Measurements from ENCODE around the gene LYAR.
"Not testable (repeated sequence)": the region's sequence is repeated elsewhere in the genome, so short reads cannot be mapped to it uniquely, and the experiment has no call there.

Gene LYAR

DNA sequence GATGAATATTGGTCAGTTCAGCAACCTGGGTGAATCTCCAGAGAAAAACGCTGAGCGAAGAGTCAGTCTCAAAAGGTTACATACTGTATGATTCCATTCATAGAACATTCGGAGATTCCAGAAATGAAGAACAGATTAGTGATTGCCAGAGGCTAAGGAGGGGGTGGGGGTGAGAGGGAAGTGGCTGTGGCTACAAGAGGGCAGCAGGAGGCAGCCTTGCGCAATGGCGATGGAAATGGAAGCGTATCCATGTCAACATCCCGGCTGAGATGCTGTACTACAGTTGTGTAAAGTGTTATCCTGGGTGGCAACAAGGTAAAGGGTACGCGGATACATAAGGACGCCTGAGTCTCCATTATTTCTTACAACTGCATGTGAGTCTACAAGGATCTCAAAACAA, 18.0 kb downstream of the LYAR start:
- in situ Hi-C loops (cut with HindIII; ENCODE audit: low pct_ligation_motif_present, low pct_unique_long_range_greater_than_20kb, low sequenced_read_pairs), result no loop called here
- peak; percentile 3 for DNase-seq

DNA sequence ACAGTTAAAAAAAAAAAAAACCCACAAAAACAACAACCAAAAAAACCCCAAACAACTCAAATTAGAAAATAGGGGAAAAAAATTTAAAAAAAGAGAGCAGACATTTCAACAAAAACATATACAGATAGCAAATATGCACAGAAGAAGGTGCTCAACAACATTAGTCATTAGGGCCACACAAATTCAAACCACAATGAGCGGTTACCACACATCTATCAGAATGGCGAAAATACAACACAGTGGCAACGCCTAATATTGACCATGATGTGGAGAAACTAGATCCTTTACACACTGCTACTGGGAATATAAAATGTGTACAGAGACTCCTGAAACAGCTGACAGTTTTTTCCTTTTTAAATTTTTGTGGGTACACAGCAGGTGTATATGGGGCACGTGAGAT, 19.4 kb downstream of the LYAR start:
- no peak for DNase-seq
- in situ Hi-C loops (cut with HindIII; ENCODE audit: low pct_ligation_motif_present, low pct_unique_long_range_greater_than_20kb, low sequenced_read_pairs), result no loop called here

DNA sequence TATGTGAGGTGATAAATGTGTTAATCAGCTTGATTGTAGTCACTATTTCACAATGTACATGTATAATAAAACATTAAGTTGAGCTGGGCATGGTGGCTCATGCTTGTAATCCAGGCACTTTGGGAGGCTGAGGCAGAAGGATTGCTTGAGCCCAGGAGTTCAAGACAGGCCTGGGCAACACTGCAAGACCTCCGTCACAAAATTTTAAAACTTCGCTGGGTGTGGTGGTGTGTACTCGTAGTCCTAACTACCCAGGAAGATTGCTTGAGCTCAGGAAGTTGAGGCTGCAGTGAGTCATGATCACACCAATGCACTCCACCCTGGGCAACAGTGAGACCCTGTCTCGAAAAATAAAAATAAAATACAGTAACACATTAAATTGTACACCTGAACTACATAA, 20.1 kb downstream of the LYAR start:
- in situ Hi-C loops (cut with HindIII; ENCODE audit: low pct_ligation_motif_present, low pct_unique_long_range_greater_than_20kb, low sequenced_read_pairs), result no loop called here

DNA sequence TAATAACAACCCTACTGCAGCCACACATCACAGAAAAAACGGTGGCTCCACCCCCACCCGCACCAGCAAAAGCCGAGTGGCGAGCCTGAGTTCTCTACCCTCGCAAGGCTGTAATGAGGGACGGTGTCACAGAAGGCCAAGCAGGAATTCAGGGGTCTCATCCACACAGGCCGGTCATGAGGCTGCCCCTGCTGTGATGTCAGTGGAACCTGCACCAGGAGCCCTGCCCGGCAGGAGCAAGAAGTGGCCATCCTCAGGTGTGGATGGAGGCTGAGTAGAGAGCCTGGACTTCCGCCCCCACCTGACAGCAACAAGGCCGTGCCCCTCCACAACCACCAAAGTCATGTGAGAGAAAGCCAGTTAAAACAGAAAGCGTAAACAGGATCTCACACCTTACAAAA, 20.6 kb downstream of the LYAR start:
- in situ Hi-C loops (cut with HindIII; ENCODE audit: low pct_ligation_motif_present, low pct_unique_long_range_greater_than_20kb, low sequenced_read_pairs), result no loop called here
- DNase-seq, result no peak

More for the DNA sequence above, 20.1 kb downstream of the LYAR start:
- no peak for DNase-seq

DNA sequence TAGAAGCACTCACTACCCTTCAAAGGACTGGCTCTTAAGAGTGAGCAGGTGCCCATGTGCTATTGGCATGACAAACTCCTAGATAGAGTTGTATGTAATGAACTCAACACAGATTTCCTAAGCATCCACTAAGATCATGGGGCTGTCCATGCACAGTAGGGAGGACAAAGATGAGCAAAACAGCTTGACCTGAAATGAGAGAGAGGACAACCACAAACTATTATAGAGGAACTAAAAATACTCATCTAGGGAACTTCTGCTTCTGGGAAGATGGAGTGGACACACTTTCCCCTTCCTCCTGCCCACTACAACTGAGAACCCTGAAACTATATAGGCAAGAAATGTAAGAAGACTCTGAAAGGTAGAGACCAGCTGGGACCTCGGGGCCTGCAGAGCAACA, 21.2 kb downstream of the LYAR start:
- in situ Hi-C loops (cut with HindIII; ENCODE audit: low pct_ligation_motif_present, low pct_unique_long_range_greater_than_20kb, low sequenced_read_pairs), result no loop called here
- no peak for DNase-seq

DNA sequence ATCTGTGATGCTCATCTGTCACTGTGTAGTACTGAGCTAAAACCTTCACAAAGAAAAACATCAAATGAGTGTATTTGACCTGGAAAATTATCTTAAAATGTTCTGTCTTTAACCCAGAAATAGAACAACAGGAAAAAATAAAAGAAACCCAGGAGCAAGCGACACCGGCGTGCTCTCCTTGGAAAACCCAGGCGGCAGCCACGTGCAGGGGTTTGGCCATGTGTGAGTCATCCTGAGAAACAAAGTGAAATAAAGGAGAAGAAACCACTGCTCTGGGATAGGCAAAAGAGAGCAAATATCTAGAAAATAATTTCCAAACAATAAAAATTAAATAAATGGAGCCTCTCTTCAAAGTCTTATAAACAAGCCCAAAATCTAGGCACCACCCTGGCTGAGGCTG, 22.0 kb downstream of the LYAR start:
- in situ Hi-C loops (cut with HindIII; ENCODE audit: low pct_ligation_motif_present, low pct_unique_long_range_greater_than_20kb, low sequenced_read_pairs), result no loop called here

DNA sequence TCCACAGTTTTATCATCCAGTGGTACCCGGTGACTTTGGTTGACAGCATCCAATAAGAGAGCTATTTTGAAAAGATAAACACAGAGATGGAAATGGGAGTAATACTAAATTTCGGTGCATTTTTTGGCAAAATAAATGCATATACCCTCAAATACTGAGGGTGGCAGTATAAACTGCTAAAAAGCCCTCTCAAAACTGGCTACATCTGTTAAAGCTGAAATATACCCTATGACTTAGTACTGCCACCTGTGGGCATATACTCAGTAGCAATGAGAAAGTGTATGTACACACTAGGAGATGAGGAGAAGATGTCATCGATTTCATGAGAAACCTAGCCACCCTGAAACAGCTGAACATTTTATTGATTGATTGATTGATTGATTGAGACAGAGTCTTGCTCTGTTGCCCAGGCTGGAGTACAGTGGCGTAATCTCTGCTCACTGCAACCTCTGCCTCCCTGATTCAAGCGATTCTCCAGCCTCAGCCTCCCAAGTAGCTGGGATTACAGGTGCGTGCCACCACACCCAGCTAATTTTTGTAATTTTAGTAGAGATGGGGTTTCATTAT, 29.7 kb downstream of the LYAR start:
- peak; percentile 59 for DNase-seq
- in situ Hi-C loops (cut with HindIII; ENCODE audit: low pct_ligation_motif_present, low pct_unique_long_range_greater_than_20kb, low sequenced_read_pairs), result no loop called here

More for the DNA sequence above, 22.0 kb downstream of the LYAR start:
- no peak for DNase-seq

DNA sequence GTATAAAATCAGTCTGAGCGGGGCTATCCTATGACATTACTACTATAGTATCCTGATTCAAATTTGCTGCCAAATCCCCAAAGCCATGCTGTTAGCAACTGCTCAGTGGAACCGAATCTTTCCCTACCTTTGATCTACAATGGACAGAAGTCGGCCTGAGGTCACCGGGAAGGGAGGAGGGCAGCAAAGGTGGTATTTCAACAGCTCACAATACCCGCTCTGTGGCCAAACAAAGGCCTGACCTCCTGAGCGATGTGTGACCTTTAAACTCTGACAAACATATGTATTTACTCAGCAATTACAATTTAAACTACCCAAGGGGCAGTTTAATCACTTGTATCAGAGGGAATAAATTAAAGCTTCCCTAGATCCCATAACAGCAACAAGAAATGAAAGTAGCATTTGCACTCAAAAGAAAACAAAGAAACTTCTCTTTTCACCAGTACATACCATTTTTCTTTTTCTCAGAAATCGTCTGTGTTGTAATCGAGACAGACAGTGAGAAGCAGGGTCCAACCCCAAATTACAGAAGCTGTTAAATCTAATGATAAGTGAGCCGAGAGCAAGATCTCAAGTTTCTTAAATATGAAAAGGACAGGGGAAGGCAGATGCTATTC, 30.4 kb downstream of the LYAR start:
- in situ Hi-C loops (cut with HindIII; ENCODE audit: low pct_ligation_motif_present, low pct_unique_long_range_greater_than_20kb, low sequenced_read_pairs), result no loop called here
- DNase-seq, result no peak

DNA sequence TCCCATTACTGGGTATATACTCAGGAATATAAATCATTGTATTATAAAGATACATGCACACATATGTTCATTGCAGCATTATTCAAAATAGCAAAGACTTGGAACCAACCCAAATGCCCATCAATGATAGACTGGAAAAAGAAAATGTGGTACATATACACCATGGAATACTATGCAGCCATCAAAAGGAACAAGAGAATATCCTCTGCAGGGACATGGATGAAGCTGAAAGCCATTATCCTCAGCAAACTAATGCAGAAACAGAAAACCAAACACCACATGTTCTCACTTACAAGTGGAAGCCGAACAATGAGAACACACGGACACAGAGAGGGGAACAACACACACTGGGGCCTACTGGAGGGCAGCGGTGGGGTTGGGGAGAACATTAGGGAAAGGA, 32.2 kb downstream of the LYAR start:
- DNase-seq; in situ Hi-C loops (cut with HindIII; ENCODE audit: low pct_ligation_motif_present, low pct_unique_long_range_greater_than_20kb, low sequenced_read_pairs): not testable (repeated sequence)

DNA sequence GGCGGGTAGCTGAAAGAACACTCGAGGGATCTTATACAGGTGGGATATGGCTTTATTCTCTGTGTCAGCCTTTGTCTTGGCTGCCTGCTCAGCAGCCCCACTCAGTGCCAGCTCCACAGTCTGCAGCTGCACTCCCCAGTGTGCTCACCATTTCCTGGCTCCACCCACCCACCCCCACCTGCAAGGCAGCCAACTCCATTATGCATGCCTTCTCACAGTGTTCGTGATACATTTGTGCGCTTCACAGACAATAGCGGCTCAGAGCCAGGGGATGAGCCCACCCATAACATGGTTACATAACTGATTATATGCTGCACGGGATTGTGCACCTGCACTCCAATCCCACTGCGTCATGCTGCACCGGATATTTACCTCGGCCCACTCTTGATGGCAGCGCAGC, 33.2 kb downstream of the LYAR start:
- in situ Hi-C loops (cut with HindIII; ENCODE audit: low pct_ligation_motif_present, low pct_unique_long_range_greater_than_20kb, low sequenced_read_pairs), result no loop called here
- DNase-seq, result no peak

DNA sequence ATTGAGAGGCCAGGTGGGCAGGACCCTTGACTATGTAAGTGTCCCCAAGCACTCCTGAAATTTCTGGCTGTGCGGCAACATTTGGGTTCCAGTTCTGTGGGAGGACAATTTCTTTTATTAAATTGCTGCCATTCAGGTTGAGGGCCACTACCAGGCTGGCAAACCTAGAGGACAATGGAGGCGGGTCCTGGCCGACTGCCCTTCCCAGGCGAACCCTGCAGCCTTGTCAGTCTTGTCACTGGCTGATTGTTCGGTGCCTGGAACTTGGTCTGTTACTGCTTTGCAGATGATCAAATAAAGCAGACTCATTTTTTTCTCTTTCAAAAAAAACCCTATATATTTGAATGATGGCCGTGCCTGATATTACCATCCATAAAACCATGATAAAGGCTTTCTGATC, 35.3 kb downstream of the LYAR start:
- no peak for DNase-seq
- in situ Hi-C loops (cut with HindIII; ENCODE audit: low pct_ligation_motif_present, low pct_unique_long_range_greater_than_20kb, low sequenced_read_pairs), result no loop called here

DNA sequence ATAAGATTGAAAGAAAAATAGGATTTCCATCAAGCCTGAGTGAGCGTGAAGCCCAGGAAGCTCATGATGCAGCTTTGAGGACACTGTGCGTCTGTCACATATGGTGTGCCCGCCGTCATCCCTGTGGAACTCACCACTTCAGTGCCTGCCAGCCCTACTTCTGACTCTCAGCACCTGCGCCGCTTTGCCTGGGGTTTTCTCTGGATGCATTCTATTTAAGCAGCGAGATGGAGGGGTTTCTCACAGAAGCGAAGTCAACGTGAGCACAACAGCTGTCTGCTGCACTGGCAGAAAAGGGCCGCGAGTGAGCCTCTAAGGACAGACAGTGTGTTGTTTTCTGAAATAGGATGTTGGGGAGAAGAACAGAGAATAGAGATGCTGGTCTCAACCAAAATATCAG, 35.8 kb downstream of the LYAR start:
- in situ Hi-C loops (cut with HindIII; ENCODE audit: low pct_ligation_motif_present, low pct_unique_long_range_greater_than_20kb, low sequenced_read_pairs), result no loop called here
- DNase-seq, result no peak

DNA sequence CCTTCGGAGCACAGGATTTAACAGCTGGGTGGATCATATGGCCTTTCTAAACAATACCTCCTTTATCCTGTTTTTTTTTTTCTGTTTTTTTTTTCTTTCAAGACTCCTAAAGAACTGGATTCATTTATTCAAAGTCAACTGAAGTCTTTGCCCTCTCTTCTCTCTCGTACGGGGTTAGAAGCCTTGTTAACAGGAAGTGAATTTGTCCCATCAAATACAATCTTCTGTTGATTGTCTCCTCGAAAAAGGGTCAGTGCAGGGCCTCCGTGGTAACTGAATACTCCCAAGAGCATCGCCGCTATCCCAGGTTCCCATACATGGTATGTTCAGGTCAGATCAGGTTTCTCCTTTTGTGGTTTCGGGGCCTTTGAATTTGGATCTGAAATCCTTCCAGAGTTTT, 40.1 kb downstream of the LYAR start:
- in situ Hi-C loops (cut with HindIII; ENCODE audit: low pct_ligation_motif_present, low pct_unique_long_range_greater_than_20kb, low sequenced_read_pairs), result no loop called here
- DNase-seq, result no peak

DNA sequence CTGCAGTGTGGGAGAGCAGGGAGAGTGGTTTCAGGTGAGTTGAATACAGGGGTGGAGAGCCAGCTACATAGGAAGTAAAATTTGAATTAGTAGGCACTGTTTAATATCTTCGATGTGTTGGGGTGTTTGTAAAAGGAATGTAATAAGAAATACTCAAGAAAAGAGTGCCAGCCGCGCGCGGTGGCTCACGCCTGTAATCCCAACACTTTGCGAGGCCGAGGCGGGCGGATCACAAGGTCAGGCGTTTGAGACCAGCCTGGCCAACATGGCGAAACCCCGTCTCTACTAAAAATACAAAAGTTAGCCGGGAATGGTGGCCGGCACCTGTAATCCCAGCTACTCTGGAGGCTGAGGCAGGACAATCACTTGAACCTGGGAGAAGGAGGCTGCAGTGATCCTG, 40.6 kb downstream of the LYAR start:
- DNase-seq; in situ Hi-C loops (cut with HindIII; ENCODE audit: low pct_ligation_motif_present, low pct_unique_long_range_greater_than_20kb, low sequenced_read_pairs): not testable (repeated sequence)

DNA sequence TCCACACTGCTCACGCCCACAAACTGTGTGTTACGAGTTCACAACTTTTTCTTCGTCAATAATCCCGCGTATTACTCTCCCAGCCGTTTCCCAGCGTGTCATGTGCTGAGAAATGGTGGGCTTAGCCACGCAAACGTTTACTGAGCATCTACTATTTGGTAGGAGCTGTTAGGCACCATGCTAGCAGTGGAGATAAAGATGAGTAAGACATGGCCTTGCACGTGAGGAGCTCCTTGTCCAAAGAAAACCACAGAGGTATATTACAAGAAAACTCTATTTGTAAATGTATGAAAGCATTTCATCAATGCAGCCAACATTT, 41.1 kb downstream of the LYAR start:
- in situ Hi-C loops (cut with HindIII; ENCODE audit: low pct_ligation_motif_present, low pct_unique_long_range_greater_than_20kb, low sequenced_read_pairs), result no loop called here
- no peak for DNase-seq

DNA sequence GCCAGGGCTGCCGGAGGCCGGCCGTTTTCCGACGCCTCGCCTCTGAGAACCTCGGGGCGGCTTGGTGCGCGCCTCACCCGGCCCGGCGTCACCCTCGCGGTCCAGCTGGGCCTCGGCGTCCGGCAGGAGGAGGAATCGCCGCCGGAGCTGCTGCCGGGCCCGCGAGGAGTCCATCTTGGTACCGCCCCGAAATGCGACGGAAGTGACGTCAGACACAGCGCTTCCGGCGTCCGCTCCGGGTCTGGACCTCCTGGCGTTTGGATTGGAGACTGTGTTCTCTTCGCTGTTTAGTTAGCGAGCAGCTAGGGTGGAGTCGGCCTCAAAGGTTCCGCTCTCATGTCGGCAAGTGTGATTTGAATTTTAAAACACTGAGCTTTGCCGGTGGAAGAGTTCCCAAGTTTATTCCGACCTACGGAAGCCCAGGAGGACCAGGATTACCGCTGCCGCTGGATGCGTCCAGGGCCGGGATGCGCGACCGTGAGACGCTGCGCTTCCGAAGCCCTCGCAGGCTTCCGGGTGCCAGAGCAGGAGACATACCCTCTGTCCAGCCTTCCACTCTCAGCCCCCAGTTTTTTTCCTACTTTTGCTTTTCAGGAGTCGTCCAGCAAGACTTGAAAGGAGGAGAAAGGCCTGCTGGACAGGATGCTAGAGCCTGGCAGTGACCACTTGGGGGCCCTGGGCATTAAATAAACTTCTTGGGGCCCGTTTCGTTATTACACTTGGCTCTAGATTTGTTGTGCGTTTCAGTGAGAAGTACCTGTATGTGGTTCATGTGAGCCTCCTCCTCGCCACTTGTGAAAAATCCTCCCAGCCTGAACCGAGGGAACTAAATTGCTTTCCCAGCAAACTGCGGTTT, 41.7 kb downstream of the LYAR start, which contains the start of gene TMEM128:
Gene TMEM128 (minus strand): TSS at position 195 of the 856 bp plus-strand sequence. CDS start 21 bp downstream, at position 174.
- DNase-seq, result peak; percentile 91
- in situ Hi-C loops (cut with HindIII; ENCODE audit: low pct_ligation_motif_present, low pct_unique_long_range_greater_than_20kb, low sequenced_read_pairs), result no loop called here

DNA sequence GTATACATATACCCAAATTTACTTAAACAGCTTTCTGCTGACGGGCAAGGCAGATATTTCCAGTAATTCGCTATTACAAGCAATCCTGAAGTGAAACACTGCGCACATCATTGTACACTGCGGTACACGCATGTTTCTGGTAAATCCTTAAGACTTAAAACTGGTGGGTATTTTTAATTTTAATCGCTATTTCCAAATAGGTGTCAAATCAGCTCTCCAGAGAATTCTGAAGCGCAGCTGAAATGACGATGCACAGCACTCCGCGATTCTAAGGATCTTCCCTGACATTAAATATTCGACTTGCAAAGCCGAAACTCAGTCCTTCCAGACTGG, 42.3 kb downstream of the LYAR start:
- in situ Hi-C loops (cut with HindIII; ENCODE audit: low pct_ligation_motif_present, low pct_unique_long_range_greater_than_20kb, low sequenced_read_pairs), result no loop called here
- DNase-seq, result no peak

DNA sequence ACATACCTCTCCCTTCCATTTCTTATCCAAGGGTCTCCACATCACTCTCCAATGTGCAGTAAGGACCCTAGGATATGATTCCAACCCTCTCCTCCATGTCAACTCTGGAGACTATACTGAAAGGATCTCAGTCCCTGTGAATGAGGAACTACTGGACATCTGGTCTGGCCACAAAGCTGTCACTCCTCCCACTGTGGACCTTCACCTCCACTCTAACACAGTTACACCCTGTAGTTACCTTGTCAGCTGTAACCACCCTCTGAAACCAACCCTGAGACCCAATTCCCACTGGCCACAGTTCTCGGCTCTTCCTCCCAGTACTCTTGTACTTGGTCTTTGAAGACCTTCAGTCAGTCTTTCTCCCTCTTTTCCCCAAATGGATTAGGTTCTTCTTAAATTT, 44.8 kb downstream of the LYAR start:
- in situ Hi-C loops (cut with HindIII; ENCODE audit: low pct_ligation_motif_present, low pct_unique_long_range_greater_than_20kb, low sequenced_read_pairs), result no loop called here
- no peak for DNase-seq

DNA sequence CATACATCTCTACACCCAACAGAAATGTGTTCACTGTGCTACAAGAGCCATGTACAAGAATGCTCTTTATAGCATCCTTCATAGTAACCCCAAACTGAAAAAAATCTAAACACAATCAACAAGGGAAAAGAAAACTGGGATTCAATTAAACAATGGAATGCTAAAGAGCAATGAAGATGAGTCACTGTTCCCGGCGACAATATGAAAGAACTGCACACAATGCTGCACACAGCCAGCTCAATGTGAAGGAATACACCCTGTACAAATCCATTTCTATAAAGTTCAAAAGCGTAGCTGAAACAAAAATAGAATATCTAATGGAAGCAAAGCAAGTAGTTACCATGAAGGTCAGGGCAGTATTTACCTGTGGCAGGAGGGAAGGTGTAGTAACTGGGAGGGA, 50.4 kb downstream of the LYAR start:
- in situ Hi-C loops (cut with HindIII; ENCODE audit: low pct_ligation_motif_present, low pct_unique_long_range_greater_than_20kb, low sequenced_read_pairs); DNase-seq: not testable (repeated sequence)

DNA sequence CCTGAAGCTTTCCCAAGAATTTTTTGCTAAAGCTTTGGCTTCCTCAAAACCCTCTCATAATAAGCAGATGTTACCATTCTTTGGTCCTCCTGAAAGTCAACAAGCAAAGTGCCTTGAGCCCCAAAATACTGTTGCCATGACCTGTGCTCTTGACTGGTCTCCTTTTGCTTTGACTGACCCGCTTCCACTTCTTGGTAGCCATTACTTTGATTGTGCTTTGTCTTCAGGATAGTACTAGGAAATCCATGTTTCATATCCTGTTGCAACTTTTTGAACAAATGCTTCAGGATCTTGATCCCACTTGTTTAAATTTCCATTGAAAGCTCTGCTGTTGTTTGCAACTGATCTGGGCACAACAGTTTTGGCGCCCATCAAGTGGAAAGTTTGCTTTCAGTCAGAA, 56.3 kb downstream of the LYAR start:
- in situ Hi-C loops (cut with HindIII; ENCODE audit: low pct_ligation_motif_present, low pct_unique_long_range_greater_than_20kb, low sequenced_read_pairs), result no loop called here
- DNase-seq, result no peak
